CD14-positive monocyte (primary cell): ENCODE measurements around the gene USP9Y. TPM values are rescaled to one million over a fixed set of nuclear protein-coding genes. Genes with fewer than 3 reads are reported as not detected.

Source experiments
- DNase-seq, 3 donors: peaks; one replicate each; pipeline ENCODE4 v3.0.0-alpha.2; 2011 to 2022
- H2AFZ ChIP-seq: 2 replicates; pipeline ENCODE4 v1.6.0; 2012; ENCODE audit warnings: mild to moderate bottlenecking, low read depth, low read length, inconsistent platforms; ENCODE audit not compliant: insufficient read depth, poor library complexity, severe bottlenecking
- H3K27ac ChIP-seq, 2 donors: 1 replicate in 1 of 2; 2 replicates in 1 of 2; pipeline ENCODE4 v1.5.1; 2012 to 2013; ENCODE audit warnings: low read length in 2 of 2, control low read depth in 1 of 2, inconsistent platforms in 1 of 2, low read depth in 1 of 2, mild to moderate bottlenecking in 1 of 2
- H3K27me3 ChIP-seq, 2 donors: one replicate each; pipeline versions ENCODE4 v1.6.0 to v1.6.1; 2011 to 2013; ENCODE audit warnings: low read length in 2 of 2; ENCODE audit not compliant: control insufficient read depth in 2 of 2, insufficient read depth in 2 of 2
- H3K36me3 ChIP-seq, 2 donors: replicated peaks in 1 of 2; 1 replicate in 1 of 2; 2 replicates in 1 of 2; pipeline versions ENCODE4 v1.5.1 to v1.6.1; 2012 to 2013; ENCODE audit warnings: low read length in 2 of 2, control low read depth in 1 of 2, inconsistent platforms in 1 of 2, mild to moderate bottlenecking in 1 of 2; ENCODE audit not compliant: insufficient read depth in 2 of 2, control insufficient read depth in 1 of 2
- H3K4me1 ChIP-seq, 2 donors: 1 replicate in 1 of 2; 2 replicates in 1 of 2; pipeline versions ENCODE4 v1.5.1 to v1.6.1; 2012 to 2013; ENCODE audit warnings: low read length in 2 of 2, control low read depth in 1 of 2, inconsistent platforms in 1 of 2, mild to moderate bottlenecking in 1 of 2, moderate library complexity in 1 of 2; ENCODE audit not compliant: insufficient read depth in 2 of 2, control insufficient read depth in 1 of 2
- H3K4me2 ChIP-seq: replicated peaks from 2 replicates; pipeline ENCODE3; 2012; ENCODE audit warnings: low read length, moderate library complexity, mild to moderate bottlenecking; ENCODE audit not compliant: poor library complexity, severe bottlenecking; ENCODE audit errors: extremely low read depth
- H3K4me3 ChIP-seq, 3 experiments: fragments of 200-600 bp in 1 of 3; sonication (generic) in 1 of 3; replicated peaks in 1 of 3; 1 replicate in 2 of 3; 2 replicates in 1 of 3; pipeline ENCODE4 v1.5.1; 2011 to 2013; ENCODE audit warnings: low read length in 3 of 3, mild to moderate bottlenecking in 3 of 3, control low read depth in 2 of 3, low read depth in 2 of 3, inconsistent platforms in 1 of 3, moderate library complexity in 1 of 3
- H3K79me2 ChIP-seq: 2 replicates; pipeline ENCODE4 v1.6.0; 2012; ENCODE audit warnings: mild to moderate bottlenecking, control low read depth, inconsistent platforms, low read length, moderate library complexity; ENCODE audit not compliant: insufficient read depth
- H3K9ac ChIP-seq: 2 replicates; pipeline ENCODE4 v1.6.0; 2017; ENCODE audit warnings: low read length, mild to moderate bottlenecking; ENCODE audit not compliant: insufficient read depth, poor library complexity, severe bottlenecking
- H3K9me3 ChIP-seq, 2 donors: replicated peaks in 1 of 2; 1 replicate in 1 of 2; 2 replicates in 1 of 2; pipeline versions ENCODE4 v1.5.1 to v1.6.1; 2012 to 2013; ENCODE audit warnings: low read length in 2 of 2, control low read depth in 1 of 2; ENCODE audit not compliant: control insufficient read depth in 1 of 2, insufficient read depth in 1 of 2
- H4K20me1 ChIP-seq: 2 replicates; pipeline ENCODE4 v1.6.0; 2012; ENCODE audit warnings: mild to moderate bottlenecking, low read length, control low read depth, moderate library complexity; ENCODE audit not compliant: insufficient read depth
- H3K27ac Mint-ChIP-seq, 7 donors: one replicate each; pipeline ENCODE4 v1.8.0; 2020; ENCODE audit warnings: mild to moderate bottlenecking in 7 of 7, mixed read lengths in 7 of 7, moderate library complexity in 6 of 7, inconsistent platforms in 2 of 7
- H3K27me3 Mint-ChIP-seq, 3 donors: one replicate each; pipeline ENCODE4 v1.8.0; 2021 to 2022; ENCODE audit warnings: low read depth in 3 of 3, mild to moderate bottlenecking in 3 of 3, mixed read lengths in 3 of 3, moderate library complexity in 3 of 3, inconsistent platforms in 1 of 3
- H3K36me3 Mint-ChIP-seq, 2 donors: one replicate each; pipeline ENCODE4 v1.8.0; 2020; ENCODE audit warnings: mixed read lengths in 2 of 2, inconsistent platforms in 1 of 2, mild to moderate bottlenecking in 1 of 2
- H3K4me1 Mint-ChIP-seq: one replicate; pipeline ENCODE4 v1.8.0; 2020; ENCODE audit warnings: mild to moderate bottlenecking, mixed read lengths
- H3K4me3 Mint-ChIP-seq, 2 donors: one replicate each; pipeline ENCODE4 v1.8.0; 2020; ENCODE audit warnings: mild to moderate bottlenecking in 2 of 2, mixed read lengths in 2 of 2, moderate library complexity in 1 of 2
- H3K9me3 Mint-ChIP-seq, 7 donors: one replicate each; pipeline ENCODE4 v1.8.0; 2020 to 2022; ENCODE audit warnings: mixed read lengths in 7 of 7, mild to moderate bottlenecking in 6 of 7, moderate library complexity in 6 of 7, inconsistent platforms in 2 of 7
- CTCF ChIP-seq: fragments of 200-600 bp; IDR thresholded peaks from one replicate; pipeline ENCODE4 v1.8.0; 2022; ENCODE audit warnings: antibody characterized with exemption, mild to moderate bottlenecking
- WGBS: methylation state at CpG from one replicate; pipeline ENCODE4 v1.1.5; 2013; ENCODE audit warnings: missing lambda C conversion rate; ENCODE audit not compliant: insufficient coverage; 5-methylcytosine and 5-hydroxymethylcytosine counted together
- intact Hi-C, 2 donors: fragments of 100-400 bp; cut with micrococcal nuclease; formaldehyde crosslinking; loops; one replicate each; pipeline versions ENCODE4 v1.15.0 to v1.15.1; 2023
- polyA plus RNA-seq, 3 donors: library from polyadenylated mRNA; depleted of rRNA in 1 of 3; unstranded in 2 of 3; stranded (reverse) in 1 of 3; fragments of 300-500 nt in 2 of 3; fragments of >200 nt in 1 of 3; fragmentation: Illumina TruSeq in 2 of 3; gene quantifications; 1 replicate in 2 of 3; 2 replicates in 1 of 3; pipeline ENCODE4 v1.2.3, GENCODE V29; 2012 to 2021

Gene USP9Y
- polyA plus RNA-seq, 3 donors, result not detected

- intact Hi-C loops, result no loop called here
- H3K36me3 Mint-ChIP-seq, result peaks cover 0 to 2% of the 10 kb centered on the region in 2 donors
- Histone ChIP-seq H3K36me3 (no peaks in the 10 kb centered on the region), H3K4me3 (no peak overlapping the region), H3K9me3 (no peaks in the 10 kb centered on the region), H2AFZ (no peak overlapping the region), H4K20me1 (no peaks in the 10 kb centered on the region), H3K9ac (no peak overlapping the region), H3K79me2 (no peaks in the 10 kb centered on the region), H3K27ac (no peak overlapping the region), H3K4me1 (no peaks in the 10 kb centered on the region), H3K27me3 (no peaks in the 10 kb centered on the region), H3K4me2 (no peak overlapping the region)
- no peak overlapping the region for H3K4me3 Mint-ChIP-seq
- H3K27ac Mint-ChIP-seq, result no peak overlapping the region
- WGBS, result no CpG with 5 or more reads among the region's 2 CpGs
- TF ChIP-seq CTCF, result no peak
- H3K4me1 Mint-ChIP-seq, result no peaks in the 10 kb centered on the region
- H3K27me3 Mint-ChIP-seq, result no peaks in the 10 kb centered on the region
- H3K9me3 Mint-ChIP-seq, result peaks cover 0 to 2% (median 0%) of the 10 kb centered on the region in 7 donors
- DNase-seq, result no peak
These were observed 136.5 kb downstream of the USP9Y start for GRCh38 chrY:12837550-12837949.

GRCh38 chrY:12841368-12841767, 140.3 kb downstream of the USP9Y start:
- H3K9me3 Mint-ChIP-seq, result peaks cover 0 to 2% (median 0%) of the 10 kb centered on the region in 7 donors
- H3K27ac Mint-ChIP-seq, result no peak overlapping the region
- no peaks in the 10 kb centered on the region for H3K4me1 Mint-ChIP-seq
- H3K4me3 Mint-ChIP-seq, result no peak overlapping the region
- H2AFZ ChIP-seq, result no peak overlapping the region
- TF ChIP-seq CTCF, result no peak
- no peaks in the 10 kb centered on the region for H3K27me3 ChIP-seq
- no peaks in the 10 kb centered on the region for H3K4me1 ChIP-seq
- H3K79me2 ChIP-seq, result no peaks in the 10 kb centered on the region
- H3K9ac ChIP-seq, result no peak overlapping the region
- no peaks in the 10 kb centered on the region for H3K9me3 ChIP-seq
- intact Hi-C loops, result no loop called here
- WGBS, result no CpG with 5 or more reads among the region's 2 CpGs
- H3K36me3 Mint-ChIP-seq, result peaks cover 0 to 6% of the 10 kb centered on the region in 2 donors
- H4K20me1 ChIP-seq, result no peaks in the 10 kb centered on the region
- H3K27me3 Mint-ChIP-seq, result no peaks in the 10 kb centered on the region
- H3K27ac ChIP-seq, result no peak overlapping the region
- H3K4me2 ChIP-seq, result no peak overlapping the region
- H3K36me3 ChIP-seq, result no peaks in the 10 kb centered on the region
- H3K4me3 ChIP-seq, result no peak overlapping the region
- no peak for DNase-seq
